GM19240 (cell line): ENCODE results near the gene CCDC152.

Experiments used
- DNase-seq: peaks from one replicate; pipeline ENCODE4 v3.0.0; 2011; ENCODE audit warnings: low spot score; ENCODE audit not compliant: insufficient read length

Gene CCDC152

DNA sequence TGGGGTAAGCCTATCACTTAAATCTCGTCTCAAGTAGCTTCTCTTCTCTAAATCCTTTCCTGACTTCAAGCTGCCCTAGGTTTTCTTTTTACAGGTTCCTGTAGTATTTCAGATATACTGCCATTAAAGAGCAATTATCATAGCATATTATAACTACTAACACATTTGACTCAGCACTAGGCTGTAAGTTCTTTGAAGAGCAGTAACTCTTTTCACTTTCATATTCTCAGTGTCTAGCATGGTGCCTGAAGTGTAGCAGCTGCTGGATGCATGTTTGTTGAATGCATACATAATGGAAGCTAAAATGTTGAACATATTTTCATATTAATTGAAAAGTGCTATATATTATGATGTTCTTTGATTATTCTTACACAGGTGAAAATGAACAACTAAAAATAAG lies 22.5 kb downstream of the CCDC152 start:
- DNase-seq, result no peak

DNA sequence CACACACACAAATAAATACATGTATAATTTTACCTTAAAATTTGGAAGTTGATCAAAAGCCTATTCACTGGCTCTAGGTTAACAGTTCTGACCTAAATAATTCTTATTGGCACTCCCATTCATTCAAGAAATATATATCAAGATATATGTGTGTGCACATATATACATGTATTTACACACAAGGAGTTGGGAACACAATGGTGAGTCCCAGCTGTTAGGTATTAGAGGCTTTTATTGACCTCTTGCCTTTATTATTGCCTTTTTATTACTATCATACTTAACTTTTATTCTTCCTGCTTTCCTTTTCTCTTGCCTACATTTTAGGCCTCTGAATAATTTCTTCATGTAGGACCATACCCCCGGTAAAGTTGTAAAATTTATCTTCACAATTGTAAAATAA lies 25.0 kb downstream of the CCDC152 start:
- DNase-seq, result no peak

DNA sequence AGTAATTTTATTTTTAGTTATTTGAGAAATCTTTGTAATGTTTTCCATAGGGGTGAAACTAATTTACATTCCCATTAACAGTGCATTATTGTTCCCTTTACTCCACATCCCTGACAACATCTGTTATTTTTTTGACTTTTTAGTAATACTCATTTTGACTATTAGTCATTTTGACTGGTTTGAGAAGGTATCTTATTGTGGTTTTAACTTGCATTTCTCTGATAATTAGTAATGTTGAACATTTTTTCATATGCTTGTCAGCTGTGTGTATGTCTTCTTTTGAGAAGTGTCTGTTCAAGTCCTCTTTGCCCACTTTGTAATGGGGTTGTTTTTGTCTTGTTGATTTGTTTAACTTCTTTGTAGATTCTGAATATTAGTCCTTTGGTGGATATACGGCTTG lies 27.5 kb downstream of the CCDC152 start:
- DNase-seq, result no peak

DNA sequence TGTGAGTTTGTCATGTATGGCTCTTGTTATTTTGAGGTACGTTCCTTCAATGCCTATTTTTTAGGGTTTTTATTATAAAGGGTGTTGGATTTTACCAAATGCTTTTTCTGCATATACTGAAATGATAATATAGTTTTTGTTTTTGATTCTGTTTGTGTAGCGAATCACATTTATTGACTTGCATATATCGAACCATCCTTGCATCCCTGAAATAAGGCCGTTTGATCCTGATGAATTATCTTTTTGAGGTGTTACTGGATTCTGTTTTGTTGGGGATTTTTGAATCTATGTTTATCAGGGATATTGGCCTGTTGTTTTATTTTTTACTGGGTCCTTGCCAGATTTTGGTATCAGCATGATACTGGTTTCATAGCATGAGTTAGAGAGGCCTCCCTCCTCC lies 29.1 kb downstream of the CCDC152 start:
- no peak for DNase-seq

DNA sequence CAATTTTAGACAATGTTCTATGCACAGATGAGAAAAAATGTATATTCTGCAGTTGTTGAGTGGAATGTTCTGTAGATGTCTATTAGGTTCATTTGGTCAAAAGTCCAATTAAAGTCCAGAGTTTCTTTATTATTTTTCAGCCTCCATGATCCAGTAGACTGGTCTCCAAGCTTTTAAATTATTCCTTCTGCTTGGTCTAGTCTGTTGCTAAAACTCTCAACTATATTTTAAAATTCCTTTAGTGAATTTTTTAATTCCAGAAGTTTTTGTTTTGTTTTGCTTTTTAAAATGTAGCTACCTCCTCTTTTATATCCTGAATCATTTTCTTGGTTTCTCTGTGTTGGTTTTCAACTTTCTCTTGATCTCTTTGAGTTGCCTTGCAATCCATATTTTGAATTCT lies 30.5 kb downstream of the CCDC152 start:
- no peak for DNase-seq

DNA sequence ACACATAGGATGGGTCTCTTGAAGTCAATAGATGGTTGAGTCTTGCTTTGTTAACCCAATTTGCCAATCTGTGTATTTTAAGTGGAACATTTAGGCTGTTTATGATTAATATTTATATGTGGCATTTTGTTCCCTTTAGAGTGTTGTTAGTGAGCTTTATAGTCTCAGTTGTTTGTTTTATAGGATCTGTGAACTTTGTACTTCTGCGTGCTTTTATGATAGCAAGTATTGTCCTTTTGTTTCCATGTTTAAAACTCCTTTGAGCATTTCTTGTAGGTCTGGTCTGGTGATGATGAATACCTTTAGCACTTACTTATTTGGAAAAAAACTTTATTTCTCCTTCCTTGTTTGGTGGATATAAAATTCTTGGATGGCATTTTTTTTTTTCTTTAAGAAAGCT lies 31.2 kb downstream of the CCDC152 start:
- DNase-seq, result no peak

DNA sequence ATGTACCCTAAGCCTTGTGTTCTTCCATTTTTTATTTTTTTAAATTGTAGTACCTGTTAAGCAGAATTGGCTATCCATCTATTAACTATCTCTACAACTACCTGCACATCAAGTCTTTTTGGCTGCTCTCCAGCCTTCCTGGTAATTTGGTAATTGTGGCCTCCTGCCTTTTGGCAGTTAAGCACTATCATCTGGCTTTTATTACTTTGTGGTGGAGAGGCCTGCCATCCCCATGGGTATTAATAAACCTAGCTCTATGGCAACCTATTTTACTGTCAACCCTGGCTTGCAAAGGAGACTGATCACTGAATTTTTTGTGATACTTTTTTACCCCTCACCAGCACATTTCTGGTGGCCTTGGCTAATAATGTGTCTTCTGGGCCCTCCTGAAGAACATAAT lies 34.5 kb downstream of the CCDC152 start:
- no peak for DNase-seq

DNA sequence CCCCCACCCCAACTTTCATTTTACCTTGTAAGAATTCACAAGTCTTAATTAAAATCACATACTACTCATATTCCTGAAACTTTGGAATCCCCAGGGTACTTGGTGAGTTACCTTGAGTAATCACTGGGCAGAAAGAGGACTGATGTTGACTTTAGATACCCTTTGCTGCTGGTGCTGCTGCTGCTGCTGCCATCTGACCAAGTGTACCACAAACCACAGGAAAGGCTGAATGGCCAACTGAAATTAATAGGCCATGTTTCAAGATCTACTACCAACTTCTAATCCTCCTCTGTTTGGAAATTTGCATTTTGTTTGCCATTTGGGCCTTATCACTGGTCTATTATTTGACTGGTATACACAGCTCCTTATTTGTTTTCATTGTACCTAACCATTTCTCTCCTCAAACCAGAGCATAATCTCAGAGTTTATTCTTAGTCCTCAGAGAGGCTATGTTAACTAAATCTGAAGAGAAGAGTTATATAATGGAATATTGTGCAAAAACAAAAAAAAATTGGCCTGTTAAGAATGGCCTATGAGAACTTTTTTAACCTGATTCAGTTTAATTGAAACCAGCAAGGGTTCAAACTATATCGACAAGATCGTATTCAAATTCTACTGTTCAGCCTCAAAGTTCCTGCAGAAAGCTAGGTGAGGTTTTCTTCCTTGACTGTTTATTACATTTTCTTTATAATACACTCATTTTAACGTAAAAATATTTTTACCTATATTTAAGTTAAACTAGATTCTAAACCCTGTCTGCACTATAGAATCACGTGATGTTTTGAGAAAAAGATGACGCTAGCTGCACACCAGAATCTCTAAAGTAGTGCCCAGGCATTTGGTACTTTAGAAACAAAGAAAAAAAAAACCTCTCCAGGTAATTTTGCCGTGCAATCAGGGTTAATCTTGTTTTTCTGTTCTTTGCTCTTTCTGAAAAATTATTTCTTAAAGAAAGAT lies 41.9 kb downstream of the CCDC152 start:
- no peak for DNase-seq

DNA sequence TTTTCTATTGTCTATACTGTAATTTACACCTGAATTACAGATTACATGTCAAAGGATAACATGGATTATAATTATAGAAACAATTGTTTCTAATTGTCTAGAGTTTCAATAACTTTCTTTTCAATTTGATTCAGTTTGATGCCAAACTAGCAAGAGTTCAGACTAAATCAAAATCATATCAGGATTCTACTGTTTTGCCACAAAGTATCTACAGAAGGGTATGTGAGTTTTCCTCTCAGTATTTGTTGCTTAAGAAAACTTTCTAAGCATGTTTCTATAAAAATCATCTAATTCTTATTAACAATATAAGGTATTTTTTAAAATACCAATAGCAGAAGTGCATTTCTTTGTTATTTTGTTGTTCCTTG lies 42.6 kb downstream of the CCDC152 start:
- no peak for DNase-seq

DNA sequence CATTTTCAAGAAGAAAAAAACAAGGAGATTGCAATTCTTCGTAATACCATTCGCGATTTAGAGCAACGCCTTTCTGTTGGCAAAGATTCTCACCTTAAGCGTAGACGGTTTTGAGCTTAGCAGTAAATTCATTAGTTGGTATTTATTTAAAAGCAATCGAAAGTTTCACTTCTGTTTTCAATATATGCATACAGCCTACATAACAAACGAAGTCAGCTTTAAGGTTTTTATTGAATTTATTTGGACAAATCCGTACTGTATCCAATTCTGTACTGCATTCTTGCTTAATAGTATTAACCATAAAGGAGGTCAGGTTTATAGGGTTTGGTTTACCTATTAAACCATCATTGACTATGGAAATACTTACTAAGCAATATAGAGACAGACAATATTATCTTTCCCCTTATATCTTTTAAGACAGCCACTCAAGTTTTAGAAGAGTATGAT lies 43.1 kb downstream of the CCDC152 start:
- DNase-seq, result no peak

DNA sequence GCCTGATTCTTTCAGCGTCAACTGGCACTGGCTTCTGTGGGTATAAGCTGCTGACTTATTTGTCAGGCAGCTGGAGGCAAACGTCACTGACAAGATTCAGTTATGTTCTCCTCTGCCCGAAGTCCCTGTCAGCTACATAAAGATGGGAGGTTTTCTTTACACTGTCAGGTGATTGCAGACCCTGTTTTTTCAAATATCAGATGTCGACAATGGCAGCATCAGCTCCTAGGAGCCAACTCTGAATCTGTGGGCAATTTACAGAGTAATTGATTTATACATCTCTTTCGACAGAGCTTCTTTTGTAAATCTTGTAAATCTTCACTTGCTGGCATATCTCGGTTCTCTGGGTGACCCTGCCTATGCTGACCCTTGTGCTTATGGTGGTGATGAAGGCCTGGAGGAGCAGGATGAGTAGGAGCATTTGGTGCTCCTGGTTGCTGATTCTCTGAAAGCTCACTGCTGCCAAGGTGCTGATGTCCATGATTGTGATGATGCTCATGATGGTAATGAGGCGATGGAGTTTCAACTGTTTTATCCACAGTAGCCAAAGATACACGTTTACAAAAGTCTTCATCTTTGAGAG lies 44.2 kb downstream of the CCDC152 start:
- DNase-seq, result no peak

DNA sequence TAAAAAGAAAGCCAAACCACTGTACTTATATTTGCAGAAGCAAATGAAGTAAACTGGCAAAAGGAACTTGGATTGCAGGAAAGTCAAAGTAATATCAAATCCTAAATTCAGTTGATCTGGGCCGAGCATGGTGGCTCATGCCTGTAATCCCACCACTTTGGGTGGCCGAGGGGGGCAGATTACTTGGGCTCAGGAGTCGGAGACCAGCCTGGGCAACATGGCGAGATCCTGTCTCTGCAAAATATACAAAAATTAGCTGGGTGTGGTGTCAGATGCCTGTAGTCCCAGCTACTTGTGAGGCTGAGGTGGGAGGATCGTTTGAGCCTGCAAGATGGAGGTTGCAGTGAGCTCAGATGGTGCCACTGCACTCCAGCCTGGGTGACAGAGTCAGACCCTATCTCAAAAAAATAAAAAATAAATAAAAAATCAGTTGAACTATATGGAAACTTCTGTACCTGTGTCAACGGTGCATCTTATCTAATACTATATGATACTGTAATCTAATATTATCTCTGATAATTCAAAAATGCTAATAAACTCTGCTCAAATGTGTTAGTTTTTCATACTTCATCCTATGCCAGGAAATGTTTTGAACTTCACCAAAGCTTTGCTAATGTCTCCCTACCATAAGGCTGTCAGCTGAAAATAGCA lies 45.0 kb downstream of the CCDC152 start:
- DNase-seq, result no peak

DNA sequence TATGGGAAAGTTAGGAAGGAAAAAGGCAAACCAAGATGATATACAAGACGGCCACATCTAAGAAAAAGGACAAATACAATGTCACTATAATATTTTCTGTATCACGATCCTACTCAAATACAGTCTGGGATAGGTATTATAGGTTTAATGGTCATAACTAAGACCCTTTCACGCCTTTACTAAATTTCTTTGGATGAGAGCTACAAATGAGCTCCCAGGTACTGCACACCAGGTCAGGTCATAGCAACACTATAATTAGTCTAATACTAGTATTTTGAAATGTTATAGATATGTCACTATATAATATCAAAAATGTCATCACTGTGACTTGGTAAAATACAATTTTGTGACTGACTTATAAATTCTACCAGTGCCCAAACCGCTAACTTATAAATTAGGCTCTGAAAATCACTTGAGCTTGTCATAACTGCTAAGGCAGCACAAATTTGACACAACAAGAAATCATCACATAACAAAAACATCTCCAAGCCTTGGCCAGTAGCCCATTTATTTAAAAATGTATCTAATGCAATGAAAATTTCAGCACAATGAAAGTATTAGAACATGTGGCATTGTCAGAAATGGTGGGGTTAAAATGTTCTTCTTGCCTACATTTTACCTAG lies 48.2 kb downstream of the CCDC152 start:
- no peak for DNase-seq

DNA sequence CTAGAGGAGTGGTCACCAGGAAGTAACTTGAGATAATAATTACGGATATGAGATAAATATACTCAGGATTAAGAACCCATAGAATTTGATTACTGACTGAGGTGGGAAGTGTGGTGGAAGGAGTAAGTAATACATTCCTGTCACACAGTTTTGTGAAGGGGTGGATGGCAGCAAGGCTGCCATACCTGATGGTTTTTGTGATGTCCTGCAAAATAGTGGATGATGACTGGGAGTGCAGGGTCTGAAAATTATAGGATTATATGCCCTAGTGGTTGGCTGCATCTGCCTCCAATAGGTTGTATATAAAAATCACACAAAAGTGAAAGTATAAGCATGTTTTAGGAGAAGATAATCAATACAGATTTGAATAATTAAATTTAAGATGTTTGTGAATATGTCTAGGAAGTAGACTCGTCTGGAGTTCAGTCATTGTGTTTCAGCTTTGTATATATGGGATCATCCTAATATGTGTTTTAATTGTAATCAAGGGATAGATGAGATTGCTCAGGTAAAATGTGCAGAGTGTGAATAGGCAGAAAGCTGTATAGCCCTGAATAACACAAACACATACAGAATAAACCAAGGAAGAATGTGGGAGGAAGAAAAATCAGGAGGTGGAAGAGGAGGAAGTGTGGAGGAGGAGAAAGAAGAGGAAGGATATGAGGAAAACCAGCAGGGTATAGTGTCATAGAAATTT lies 49.5 kb downstream of the CCDC152 start:
- no peak for DNase-seq

DNA sequence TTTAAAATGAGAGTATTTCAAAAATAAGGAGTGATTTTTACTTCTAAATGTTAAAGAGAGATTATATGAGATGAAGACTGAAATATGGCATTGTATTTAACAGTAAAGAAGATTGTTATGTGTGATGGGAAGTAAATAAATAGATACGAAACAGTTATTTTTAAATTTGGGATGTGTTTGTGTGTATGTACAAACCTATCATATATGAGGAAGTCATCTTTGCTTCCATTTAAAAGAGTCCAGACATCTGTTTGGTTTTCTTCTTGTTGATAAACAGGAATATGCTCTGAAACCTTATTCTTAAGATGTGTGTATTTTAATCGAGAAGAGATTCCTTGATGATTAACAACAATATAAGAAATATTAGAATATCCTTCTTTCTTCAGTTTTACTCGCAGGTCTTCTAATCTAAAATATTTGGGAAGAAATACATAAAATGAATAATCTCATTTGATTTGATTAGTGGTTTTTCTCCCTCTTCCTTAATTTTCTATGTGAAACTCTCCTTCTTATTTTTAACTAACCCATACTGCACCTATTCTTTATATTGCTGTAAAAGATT lies 50.2 kb downstream of the CCDC152 start:
- no peak for DNase-seq

DNA sequence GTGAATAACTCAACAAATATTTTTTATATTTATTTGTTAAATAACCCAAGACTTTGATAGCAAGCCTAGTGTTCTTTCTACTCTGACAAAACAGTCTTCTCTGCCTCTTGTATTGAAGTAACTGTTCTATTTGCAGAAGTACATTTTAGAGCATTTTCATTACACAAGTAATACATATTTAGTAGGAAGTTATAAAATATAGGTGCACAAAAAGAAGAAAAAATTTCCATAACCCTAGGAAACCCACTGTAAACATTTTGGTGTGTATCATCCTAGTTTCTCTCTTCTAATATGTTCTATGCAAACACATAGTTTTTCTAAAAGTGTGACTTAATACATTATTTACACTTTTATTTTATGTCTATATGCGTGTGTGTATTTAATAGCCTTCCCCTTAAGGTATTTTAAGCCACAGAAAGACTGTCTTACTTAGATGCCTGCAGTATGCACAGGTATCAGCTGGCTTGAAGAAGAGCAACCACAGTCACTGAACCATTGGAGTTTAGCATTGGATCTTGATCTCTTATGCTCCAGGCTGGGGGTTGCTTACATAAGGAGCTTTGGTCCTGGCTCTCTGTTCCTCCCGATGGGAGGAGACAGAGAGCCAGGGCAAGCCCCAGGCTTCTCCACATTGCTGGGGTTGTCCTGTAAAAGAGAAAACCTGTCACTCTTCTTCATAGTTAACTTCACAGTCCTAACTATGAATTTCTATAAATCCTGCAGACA lies 51.3 kb downstream of the CCDC152 start:
- no peak for DNase-seq

DNA sequence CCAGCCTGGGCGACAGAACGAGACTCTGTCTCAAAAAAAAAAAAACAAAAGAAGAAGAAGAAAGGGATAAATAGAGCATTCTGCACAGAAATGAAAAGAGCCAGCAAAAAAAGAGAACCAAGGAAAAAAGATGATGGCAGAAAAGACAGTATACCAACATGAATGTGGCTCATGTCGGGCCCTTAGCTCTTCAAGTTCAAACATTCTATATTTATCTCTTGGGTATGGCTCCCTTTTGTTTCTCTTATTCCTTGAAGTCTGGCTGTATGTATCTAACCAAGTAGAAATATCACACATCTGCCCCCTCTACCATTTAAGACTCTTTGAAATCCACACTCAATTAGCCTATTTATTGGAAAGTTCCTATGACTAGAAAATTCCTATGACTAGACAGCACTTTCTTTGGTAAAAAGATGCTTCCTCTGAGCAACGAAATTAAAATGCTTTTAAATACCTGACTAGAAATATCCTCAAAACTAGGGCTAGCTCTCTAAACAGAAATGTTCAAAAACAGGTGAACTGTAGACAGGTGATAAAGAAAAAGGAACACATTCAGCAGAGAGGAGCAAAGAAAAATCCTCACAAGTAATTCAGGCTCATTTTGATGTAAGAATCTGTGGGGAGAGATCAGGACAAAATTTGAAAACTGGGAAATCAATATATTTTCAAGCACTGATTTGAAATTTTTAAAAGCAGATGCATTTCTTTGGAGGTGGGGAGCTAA lies 52.4 kb downstream of the CCDC152 start:
- no peak for DNase-seq

DNA sequence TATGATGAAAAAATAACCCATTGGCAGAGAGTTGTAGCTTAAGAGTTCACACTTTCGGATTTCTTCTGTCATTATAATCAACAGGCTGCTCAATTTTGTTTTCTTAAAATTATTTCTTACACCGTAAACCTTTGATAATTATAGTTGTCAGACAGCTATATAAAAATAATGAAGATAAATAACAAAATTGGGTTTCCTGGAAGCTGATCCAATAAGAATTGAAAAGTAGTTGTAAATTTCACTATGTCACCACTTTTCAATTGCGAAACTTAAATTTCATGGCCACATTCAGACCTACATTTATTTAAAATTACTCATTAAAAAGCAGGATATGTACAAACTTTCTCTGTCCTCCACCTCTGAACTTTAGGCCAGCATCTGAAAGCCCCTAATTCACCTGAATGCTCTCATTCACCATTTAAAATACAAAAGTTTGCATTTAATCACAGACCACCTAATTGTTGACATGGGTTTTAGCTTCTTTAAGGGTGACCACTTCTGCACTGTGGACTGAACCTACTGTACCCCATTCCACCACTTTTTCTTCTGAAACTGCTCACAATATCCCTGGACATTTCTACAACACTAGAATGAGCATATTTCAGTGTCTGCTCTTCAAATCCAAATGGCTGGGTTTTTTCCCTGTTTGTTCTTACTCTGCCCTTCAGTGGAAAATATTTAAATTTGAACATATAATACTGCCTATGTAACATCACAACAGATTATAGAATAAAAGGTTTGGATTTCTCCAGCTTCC lies 54.4 kb downstream of the CCDC152 start:
- no peak for DNase-seq
